Thyroid gland (tissue), 4 donors: ENCODE results near the gene PLA2G2C. TPM values are rescaled to one million over a fixed set of nuclear protein-coding genes. Genes with fewer than 3 reads are reported as not detected.

Experiments
- DNase-seq, 2 donors: peaks; one replicate each; pipeline ENCODE4 v3.0.0-alpha.2; 2019
- H3K27ac ChIP-seq, 3 donors: fragments of 200-600 bp; sonication (generic); 1 replicate in 2 of 3; 2 replicates in 1 of 3; pipeline ENCODE4 v1.5.1; 2016 to 2019; ENCODE audit warnings: mild to moderate bottlenecking in 1 of 3, moderate library complexity in 1 of 3
- H3K27me3 ChIP-seq: fragments of 200-600 bp; sonication (generic); one replicate; pipeline ENCODE4 v1.5.1; 2019
- H3K36me3 ChIP-seq, 2 donors: fragments of 200-600 bp; sonication (generic); one replicate each; pipeline ENCODE4 v1.5.1; 2016 to 2019
- H3K4me1 ChIP-seq, 2 donors: fragments of 200-600 bp; sonication (generic); one replicate each; pipeline ENCODE4 v1.5.1; 2017 to 2019
- H3K4me3 ChIP-seq, 3 donors: fragments of 200-600 bp; sonication (generic); replicated peaks in 1 of 3; 1 replicate in 2 of 3; 2 replicates in 1 of 3; pipeline ENCODE4 v1.5.1; 2016; ENCODE audit warnings: mild to moderate bottlenecking in 1 of 3
- H3K9me3 ChIP-seq: fragments of 200-600 bp; sonication (generic); one replicate; pipeline ENCODE4 v1.5.1; 2017
- CTCF ChIP-seq, 6 experiments: fragments of 200-600 bp in 3 of 6; fragments of 450-650 bp in 3 of 6; sonication (generic) in 3 of 6; IDR thresholded peaks; one replicate each; pipeline ENCODE4 v1.5.1; 2016 to 2019; ENCODE audit warnings: antibody characterized with exemption in 6 of 6, mild to moderate bottlenecking in 2 of 6, inconsistent platforms in 1 of 6, moderate library complexity in 1 of 6
- POLR2A ChIP-seq, 2 donors: fragments of 450-650 bp; IDR thresholded peaks; one replicate each; pipeline ENCODE4 v1.6.1; 2017; ENCODE audit warnings: antibody characterized with exemption in 2 of 2, mild to moderate bottlenecking in 2 of 2, moderate library complexity in 1 of 2
- WGBS, 2 donors: methylation state at CpG; one replicate each; pipeline ENCODE4 v1.1.5; 2017; 5-methylcytosine and 5-hydroxymethylcytosine counted together
- intact Hi-C: fragments of 100-400 bp; cut with DNase I; formaldehyde crosslinking; loops from one replicate; pipeline ENCODE4 v1.15.1; 2023
- total RNA-seq, 4 donors: library from RNA; depleted of rRNA; stranded (reverse); fragments of >200 nt; gene quantifications; one replicate each; pipeline ENCODE4 v1.2.3, GENCODE V29; 2016

PLA2G2C gene
- total RNA-seq, 4 donors from 2014 or later = not detected

GRCh38 chr1:20199840-20200239 is 13.5 kb upstream of the PLA2G2C start:
- Histone ChIP-seq H3K9me3 (no peaks in the 10 kb centered on the region), H3K4me1 (no peaks in the 10 kb centered on the region), H3K36me3 (no peaks in the 10 kb centered on the region), H3K27ac (no peak overlapping the region), H3K4me3 (no peak overlapping the region), H3K27me3 (no peaks in the 10 kb centered on the region)
- TF ChIP-seq CTCF (IDR thresholded peaks at IDR 0.05) = no peak
- TF ChIP-seq POLR2A (IDR thresholded peaks at IDR 0.05) = no peak
- DNase-seq = no peak
- 63 to 71% methylated on average over 2 of the region's 2 CpGs for WGBS, 2 donors
- intact Hi-C loops = no loop called here

GRCh38 chr1:20199403-20199802 is 13.1 kb upstream of the PLA2G2C start:
- intact Hi-C loops = no loop called here
- no peak for DNase-seq
- Histone ChIP-seq H3K4me3 (no peak overlapping the region), H3K4me1 (no peaks in the 10 kb centered on the region), H3K27ac (no peak overlapping the region), H3K27me3 (no peaks in the 10 kb centered on the region), H3K36me3 (no peaks in the 10 kb centered on the region), H3K9me3 (no peaks in the 10 kb centered on the region)
- TF ChIP-seq POLR2A (IDR thresholded peaks at IDR 0.05) = no peak
- TF ChIP-seq CTCF (IDR thresholded peaks at IDR 0.05) = no peak
- 66 to 72% methylated on average over 3 of the region's 3 CpGs for WGBS, 2 donors

GRCh38 chr1:20198918-20199317 is 12.6 kb upstream of the PLA2G2C start:
- 77 to 78% methylated on average over 7 of the region's 7 CpGs for WGBS, 2 donors
- DNase-seq = no peak
- intact Hi-C loops = no loop called here

GRCh38 chr1:20198296-20198695 is 12.0 kb upstream of the PLA2G2C start:
- no peaks in the 10 kb centered on the region for H3K4me1 ChIP-seq
- H3K36me3 ChIP-seq = no peaks in the 10 kb centered on the region
- DNase-seq = no peak
- intact Hi-C loops = no loop called here
- TF ChIP-seq POLR2A (IDR thresholded peaks at IDR 0.05) = no peak
- TF ChIP-seq CTCF (IDR thresholded peaks at IDR 0.05) = no peak
- no peaks in the 10 kb centered on the region for H3K9me3 ChIP-seq
- WGBS, 2 donors = 94% methylated on average over 1 of the region's 1 CpG
- no peak overlapping the region for H3K4me3 ChIP-seq
- no peaks in the 10 kb centered on the region for H3K27me3 ChIP-seq
- no peak overlapping the region for H3K27ac ChIP-seq

More at GRCh38 chr1:20198918-20199317, 12.6 kb upstream of the PLA2G2C start:
- Histone ChIP-seq H3K27me3 (no peaks in the 10 kb centered on the region), H3K36me3 (no peaks in the 10 kb centered on the region), H3K9me3 (no peaks in the 10 kb centered on the region), H3K27ac (no peak overlapping the region), H3K4me3 (no peak overlapping the region), H3K4me1 (no peaks in the 10 kb centered on the region)
- TF ChIP-seq CTCF (IDR thresholded peaks at IDR 0.05) = no peak
- TF ChIP-seq POLR2A (IDR thresholded peaks at IDR 0.05) = no peak

GRCh38 chr1:20197329-20197791 is 11.0 kb upstream of the PLA2G2C start:
- Histone ChIP-seq H3K4me1 (no peaks in the 10 kb centered on the region), H3K27me3 (no peaks in the 10 kb centered on the region), H3K4me3 (no peak overlapping the region), H3K36me3 (no peaks in the 10 kb centered on the region), H3K9me3 (no peaks in the 10 kb centered on the region), H3K27ac (no peak overlapping the region)
- intact Hi-C loops = no loop called here
- TF ChIP-seq POLR2A (IDR thresholded peaks at IDR 0.05) = no peak
- 66 to 78% methylated on average over 6 of the region's 6 CpGs for WGBS, 2 donors
- DNase-seq = no peak

- Histone ChIP-seq H3K27ac (no peak overlapping the region), H3K9me3 (no peaks in the 10 kb centered on the region), H3K4me3 (no peak overlapping the region), H3K4me1 (peaks cover 5 to 6% of the 10 kb centered on the region in 2 donors), H3K36me3 (no peaks in the 10 kb centered on the region), H3K27me3 (no peaks in the 10 kb centered on the region)
- DNase-seq = no peak
- WGBS, 2 donors = 68 to 71% methylated on average over 4 of the region's 4 CpGs
- TF ChIP-seq CTCF (IDR thresholded peaks at IDR 0.05) (no peak), POLR2A (IDR thresholded peaks at IDR 0.05) (no peak)
- intact Hi-C loops = no loop called here
Observed at GRCh38 chr1:20195462-20195780, 9.1 kb upstream of the PLA2G2C start.
